Pancreas (tissue), 10 donors: Measurements from ENCODE around the gene DOK7. TPM values are rescaled to one million over a fixed set of nuclear protein-coding genes. Genes with fewer than 3 reads are reported as not detected.

Experiments used
- ATAC-seq, 4 donors: fragments of 200-7000 bp; cut with Tn5 transposase; one replicate each; pipeline versions ENCODE4 v1.8.0 to v1.9.1; 2020; ENCODE audit warnings: mild to moderate bottlenecking in 4 of 4, moderate library complexity in 4 of 4
- DNase-seq, 6 donors: peaks; one replicate each; pipeline ENCODE4 v3.0.0-alpha.2; 2020
- FAIRE-seq: peaks from 2 replicates; lab custom pipeline; 2012; peaks lifted over from hg19 to GRCh38; lab: Jason Lieb, UNC
- H3K27ac ChIP-seq, 4 donors: fragments of 200-600 bp; sonication (generic); 1 replicate in 3 of 4; 2 replicates in 1 of 4; pipeline versions ENCODE4 v1.5.0 to v1.8.0; 2020
- H3K27me3 ChIP-seq, 4 donors: fragments of 200-600 bp; one replicate each; pipeline ENCODE4 v1.8.0; 2021
- H3K36me3 ChIP-seq, 3 donors: fragments of 200-600 bp; sonication (generic) in 1 of 3; one replicate each; pipeline versions ENCODE4 v1.5.0 to v1.8.0; 2020 to 2021
- H3K4me1 ChIP-seq, 3 donors: fragments of 200-600 bp; one replicate each; pipeline ENCODE4 v1.8.0; 2021
- H3K4me3 ChIP-seq, 4 donors: fragments of 200-600 bp; sonication (generic) in 2 of 4; one replicate each; pipeline versions ENCODE4 v1.5.0 to v1.8.0; 2020 to 2021
- H3K9me3 ChIP-seq, 4 donors: fragments of 200-600 bp; one replicate each; pipeline ENCODE4 v1.8.0; 2021
- CTCF ChIP-seq, 4 donors: fragments of 200-600 bp; sonication (generic) in 3 of 4; IDR thresholded peaks; one replicate each; pipeline versions ENCODE4 v1.5.0 to v1.8.0; 2021; ENCODE audit warnings: antibody characterized with exemption in 4 of 4
- WGBS, 2 donors: extraction: QIAGEN DNeasy Blood & Tissue Kit; methylation state at CpG; one replicate each; pipeline ENCODE4 v1.1.7; 2013; 5-methylcytosine and 5-hydroxymethylcytosine counted together
- intact Hi-C, 3 donors: fragments of 100-400 bp; cut with DNase I; formaldehyde crosslinking; loops; one replicate each; pipeline versions ENCODE4 v1.11.1 to v1.14.2; 2022
- polyA plus RNA-seq, 2 donors: library from polyadenylated mRNA; stranded (reverse); fragments of 200-250 nt; gene quantifications; one replicate each; pipeline ENCODE4 v1.2.3, GENCODE V29; 2013
- total RNA-seq, 6 donors: library from RNA; stranded (reverse); fragmentation: NEBNext Ultra II Directional in 4 of 6; extraction: Animal tissue kit (Norgen Biotek cat#: 25700) in 4 of 6; gene quantifications; one replicate each; pipeline versions ENCODE4 v1.2.1 to v1.2.4, GENCODE V29; 2021 to 2023
- donor health status: healthy with polysubstance abuse.
- donor health status: DM: no; HTN: no; CAD: no; lungs with moderate emphysema.
- donor health status: DM: no; HTN: no; CAD: no.
- donor health status: control.
- donor health status: control.
- donor health status: Bipolar disorder and iron deficiency.
- donor health status: DM: yes; HTN: yes; CAD: no.
- donor health status: DM: no; HTN: no; CAD: no.
- donor health status: DM: no; HTN: no; CAD: no.
- donor health status: DM: yes; HTN: yes; CAD: no.

The DOK7 gene
- total and polyA plus RNA-seq, 8 donors = 2.5 to 8.0 (median 4.2) TPM

GRCh38 chr4:3443750-3444309, 19.3 kb upstream of the DOK7 start:
- H3K9me3 ChIP-seq = no peaks in the 10 kb centered on the region
- intact Hi-C loops = loop anchor here in 1 of 3 donors (10.0 kb wide), 1 partner anchor 99 kb away; no protein-coding TSS in a partner anchor
- ATAC-seq (no peak), DNase-seq (peak in 3 of 6 donors; percentile 11 to 83 (median 11)), FAIRE-seq (no peak)
- H3K27me3 ChIP-seq = no peaks in the 10 kb centered on the region
- no peaks in the 10 kb centered on the region for H3K36me3 ChIP-seq
- H3K4me3 ChIP-seq = no peak overlapping the region
- 62 to 63% methylated on average over 15 to 17 of the region's 17 CpGs for WGBS, 2 donors
- peak in 2 of 4 donors; percentile 4 to 7 for TF ChIP-seq CTCF (IDR thresholded peaks at IDR 0.05)
- no peak overlapping the region for H3K27ac ChIP-seq
- no peaks in the 10 kb centered on the region for H3K4me1 ChIP-seq

- DNase-seq (peak in 2 of 6 donors; percentile 22 to 79), ATAC-seq (no peak)
Measured at GRCh38 chr4:3444351-3445110, 18.6 kb upstream of the DOK7 start.

GRCh38 chr4:3445111-3445820, 17.8 kb upstream of the DOK7 start:
- no peak overlapping the region for H3K4me3 ChIP-seq
- intact Hi-C loops = loop anchor here in 1 of 3 donors (10.0 kb wide), 1 partner anchor 100 kb away; no protein-coding TSS in a partner anchor
- FAIRE-seq (no peak), ATAC-seq (no peak), DNase-seq (peak in 1 of 6 donors; percentile 64)
- 81 to 85% methylated on average over 32 to 34 of the region's 34 CpGs for WGBS, 2 donors
- no peak overlapping the region for H3K27ac ChIP-seq
- no peaks in the 10 kb centered on the region for H3K9me3 ChIP-seq
- H3K27me3 ChIP-seq = no peaks in the 10 kb centered on the region
- H3K4me1 ChIP-seq = no peaks in the 10 kb centered on the region
- no peaks in the 10 kb centered on the region for H3K36me3 ChIP-seq
- TF ChIP-seq CTCF (IDR thresholded peaks at IDR 0.05) = no peak

More at GRCh38 chr4:3444351-3445110, 18.6 kb upstream of the DOK7 start:
- TF ChIP-seq CTCF (IDR thresholded peaks at IDR 0.05) = no peak
- H3K27ac ChIP-seq = no peak overlapping the region
- no peaks in the 10 kb centered on the region for H3K9me3 ChIP-seq
- H3K36me3 ChIP-seq = no peaks in the 10 kb centered on the region
- WGBS, 2 donors = 83 to 92% methylated on average over 55 to 56 of the region's 56 CpGs
- no peak for FAIRE-seq
- intact Hi-C loops = loop anchor here in 1 of 3 donors (10.0 kb wide), 1 partner anchor 100 kb away; no protein-coding TSS in a partner anchor
- H3K4me1 ChIP-seq = no peaks in the 10 kb centered on the region
- no peak overlapping the region for H3K4me3 ChIP-seq
- no peaks in the 10 kb centered on the region for H3K27me3 ChIP-seq

GRCh38 chr4:3445829-3446545, 17.1 kb upstream of the DOK7 start:
- TF ChIP-seq CTCF (IDR thresholded peaks at IDR 0.05) = no peak
- FAIRE-seq (no peak), ATAC-seq (no peak), DNase-seq (peak in 2 of 6 donors; percentile 42 to 78)
- Histone ChIP-seq H3K27ac (no peak overlapping the region), H3K4me3 (no peak overlapping the region), H3K4me1 (no peaks in the 10 kb centered on the region), H3K36me3 (no peaks in the 10 kb centered on the region), H3K9me3 (no peaks in the 10 kb centered on the region), H3K27me3 (no peaks in the 10 kb centered on the region)
- intact Hi-C loops = loop anchor here in 1 of 3 donors (10.0 kb wide), 1 partner anchor 101 kb away; no protein-coding TSS in a partner anchor
- 89 to 92% methylated on average over 25 to 34 of the region's 34 CpGs for WGBS, 2 donors
